Coronary artery (tissue), 2 donors: ENCODE data around the gene F2RL3.

Experiments used
- DNase-seq: peaks from one replicate; pipeline ENCODE4 v3.0.0-alpha.2; 2017; ENCODE audit warnings: low spot score
- H3K27ac ChIP-seq, 2 donors: fragments of 200-600 bp; sonication (generic); one replicate each; pipeline ENCODE4 v1.5.1; 2016 to 2019
- H3K4me3 ChIP-seq: fragments of 200-600 bp; sonication (generic); 2 replicates; pipeline ENCODE4 v1.5.1; 2016; ENCODE audit warnings: mild to moderate bottlenecking, moderate library complexity
- CTCF ChIP-seq: fragments of 200-600 bp; sonication (generic); IDR thresholded peaks from one replicate; pipeline ENCODE4 v1.5.1; 2019; ENCODE audit warnings: antibody characterized with exemption

F2RL3 gene

GRCh38 chr19:16880884-16881554, 7.8 kb upstream of the F2RL3 start:
- no peak for TF ChIP-seq CTCF
- H3K27ac ChIP-seq: no peak overlapping the region
- no peak for DNase-seq
- H3K4me3 ChIP-seq: no peak overlapping the region

GRCh38 chr19:16882146-16882545, 6.7 kb upstream of the F2RL3 start:
- Histone ChIP-seq H3K27ac (no peak overlapping the region), H3K4me3 (no peak overlapping the region)
- DNase-seq: no peak
- no peak for TF ChIP-seq CTCF

GRCh38 chr19:16883522-16883921, 5.3 kb upstream of the F2RL3 start:
- H3K27ac ChIP-seq: no peak overlapping the region
- no peak for DNase-seq
- TF ChIP-seq CTCF: no peak
- H3K4me3 ChIP-seq: no peak overlapping the region

- DNase-seq: no peak
- no peak overlapping the region for H3K4me3 ChIP-seq
- TF ChIP-seq CTCF: no peak
- H3K27ac ChIP-seq: no peak overlapping the region
These were observed 3.6 kb upstream of the F2RL3 start for GRCh38 chr19:16885166-16885565.

- DNase-seq: no peak
- Histone ChIP-seq H3K4me3 (no peak overlapping the region), H3K27ac (peak overlapping the region in 1 of 2 donors; percentile 66)
- no peak for TF ChIP-seq CTCF
These were observed 2.4 kb upstream of the F2RL3 start for GRCh38 chr19:16886305-16886880.

- TF ChIP-seq CTCF: no peak
- Histone ChIP-seq H3K4me3 (no peak overlapping the region), H3K27ac (peak overlapping the region in 1 of 2 donors; percentile 49)
- DNase-seq: no peak
These were observed 1.2 kb upstream of the F2RL3 start for GRCh38 chr19:16887353-16888265.
